C4-2B (cell line): ENCODE data around the gene SLC6A19.

Experiments
- H3K27ac ChIP-seq: fragments of 450-650 bp; 2 replicates; pipeline ENCODE4 v1.5.1; 2017
- ZFX ChIP-seq: fragments of 450-650 bp; IDR thresholded peaks from 2 replicates; pipeline ENCODE4 v1.6.1; 2017
- TF ChIP-seq, protein P1 (sequence below): fragments of 450-650 bp; conservative IDR thresholded peaks from 2 replicates; pipeline ENCODE4 v1.5.1; 2017; ENCODE audit warnings: mild to moderate bottlenecking

Gene SLC6A19

DNA sequence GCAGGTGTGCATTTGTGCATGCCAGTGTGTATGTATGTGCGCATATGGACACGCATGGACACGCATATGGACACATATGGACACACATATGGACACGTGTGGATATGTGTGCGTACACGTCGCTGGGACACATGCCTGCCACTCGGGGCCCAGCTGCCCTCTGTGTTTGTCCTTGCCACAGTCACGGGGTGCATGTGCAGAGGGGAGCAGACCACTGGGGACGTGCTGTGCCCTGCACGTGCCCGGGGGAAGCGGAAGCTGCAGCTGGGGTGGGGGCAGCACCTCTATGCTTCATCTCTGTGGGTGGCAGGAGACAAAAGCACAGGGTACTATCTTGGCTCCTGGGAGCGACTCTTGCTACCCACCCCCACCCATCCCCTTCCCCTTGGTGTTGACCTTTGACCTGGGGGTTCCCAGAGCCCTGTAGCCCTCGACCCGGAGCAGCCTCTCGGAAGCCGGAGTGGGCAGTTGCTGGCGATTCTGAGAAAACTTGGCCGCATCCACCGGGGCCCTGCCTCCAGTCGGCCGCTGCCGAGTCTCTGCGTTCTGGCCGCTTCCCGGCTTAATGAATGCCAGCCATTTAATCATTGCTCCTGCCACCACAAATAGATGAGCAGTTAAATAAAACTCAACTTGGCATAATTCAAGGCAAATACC lies 21.4 kb downstream of the SLC6A19 start:
- no peak overlapping the region for H3K27ac ChIP-seq
- TF ChIP-seq, protein P1, sequence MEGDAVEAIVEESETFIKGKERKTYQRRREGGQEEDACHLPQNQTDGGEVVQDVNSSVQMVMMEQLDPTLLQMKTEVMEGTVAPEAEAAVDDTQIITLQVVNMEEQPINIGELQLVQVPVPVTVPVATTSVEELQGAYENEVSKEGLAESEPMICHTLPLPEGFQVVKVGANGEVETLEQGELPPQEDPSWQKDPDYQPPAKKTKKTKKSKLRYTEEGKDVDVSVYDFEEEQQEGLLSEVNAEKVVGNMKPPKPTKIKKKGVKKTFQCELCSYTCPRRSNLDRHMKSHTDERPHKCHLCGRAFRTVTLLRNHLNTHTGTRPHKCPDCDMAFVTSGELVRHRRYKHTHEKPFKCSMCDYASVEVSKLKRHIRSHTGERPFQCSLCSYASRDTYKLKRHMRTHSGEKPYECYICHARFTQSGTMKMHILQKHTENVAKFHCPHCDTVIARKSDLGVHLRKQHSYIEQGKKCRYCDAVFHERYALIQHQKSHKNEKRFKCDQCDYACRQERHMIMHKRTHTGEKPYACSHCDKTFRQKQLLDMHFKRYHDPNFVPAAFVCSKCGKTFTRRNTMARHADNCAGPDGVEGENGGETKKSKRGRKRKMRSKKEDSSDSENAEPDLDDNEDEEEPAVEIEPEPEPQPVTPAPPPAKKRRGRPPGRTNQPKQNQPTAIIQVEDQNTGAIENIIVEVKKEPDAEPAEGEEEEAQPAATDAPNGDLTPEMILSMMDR = no peak
- no peak for TF ChIP-seq ZFX

DNA sequence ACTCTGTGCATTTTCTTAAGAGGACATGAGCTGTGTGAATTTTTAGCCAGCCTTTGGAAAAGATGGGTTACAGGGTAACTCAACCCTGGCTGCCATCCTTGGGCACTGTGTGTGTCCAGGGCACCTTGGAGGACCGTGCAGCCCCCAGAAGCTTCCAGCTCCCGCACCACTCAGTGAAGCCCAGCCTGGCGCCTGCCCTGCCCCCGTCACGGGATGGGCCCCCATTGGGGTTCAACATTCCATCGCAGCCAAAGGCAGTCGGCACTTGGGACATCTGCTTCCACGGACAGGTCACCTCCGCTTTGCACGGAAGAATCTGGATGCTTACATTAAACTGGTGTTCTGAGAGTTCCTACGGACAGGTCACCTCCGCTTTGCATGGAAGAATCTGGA lies 21.9 kb downstream of the SLC6A19 start:
- no peak overlapping the region for H3K27ac ChIP-seq
- TF ChIP-seq ZFX = no peak
- TF ChIP-seq, protein P1 = no peak

DNA sequence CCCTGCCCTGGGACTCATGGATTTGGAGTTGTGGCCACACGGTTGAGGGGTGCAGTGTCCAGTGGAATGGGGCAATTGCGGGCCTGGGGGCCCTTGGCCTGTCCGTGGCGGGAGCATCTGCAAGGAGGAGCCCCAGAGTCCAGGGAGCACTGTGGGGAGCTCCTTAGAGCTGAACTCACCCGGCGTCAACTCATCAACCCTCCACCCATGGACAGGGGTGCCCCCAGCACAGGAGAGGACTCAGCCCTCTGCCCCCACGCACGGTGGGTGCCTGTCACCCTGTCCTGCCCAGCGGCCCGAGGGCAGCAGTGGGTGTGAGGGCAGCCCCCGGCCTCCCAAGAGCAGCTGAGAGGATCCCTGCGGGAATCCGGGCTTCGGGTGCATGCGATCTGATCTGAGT lies 23.2 kb downstream of the SLC6A19 start:
- TF ChIP-seq ZFX = no peak
- TF ChIP-seq, protein P1 = no peak
- no peak overlapping the region for H3K27ac ChIP-seq

DNA sequence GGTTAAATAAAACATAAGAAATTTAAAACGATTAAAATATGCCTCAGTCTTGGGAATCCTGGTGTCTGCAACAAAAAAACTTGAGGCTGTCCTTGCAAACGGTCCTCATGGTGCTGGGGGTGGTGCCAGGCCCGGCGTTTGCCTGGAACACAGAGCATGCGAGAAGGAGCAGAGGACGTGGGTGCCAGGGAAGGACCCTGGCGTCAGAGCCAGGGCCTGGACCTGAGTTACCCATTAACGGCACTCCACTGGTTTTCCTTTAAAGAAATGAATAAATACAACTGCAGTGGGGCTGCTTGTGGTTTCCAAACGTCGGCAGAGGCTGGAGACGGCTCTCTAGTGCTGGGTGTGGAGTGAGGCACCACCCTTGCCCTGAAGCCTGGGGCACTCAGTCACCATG lies 23.7 kb downstream of the SLC6A19 start, which contains the start of gene SLC6A18:
SLC6A18 (plus strand) TSS at position 301 of the 400 bp plus-strand sequence; CDS start at position 398, 97 bp downstream.
- no peak for TF ChIP-seq ZFX
- TF ChIP-seq, protein P1 = no peak
- no peak within 1 kb of the TSS for H3K27ac ChIP-seq

DNA sequence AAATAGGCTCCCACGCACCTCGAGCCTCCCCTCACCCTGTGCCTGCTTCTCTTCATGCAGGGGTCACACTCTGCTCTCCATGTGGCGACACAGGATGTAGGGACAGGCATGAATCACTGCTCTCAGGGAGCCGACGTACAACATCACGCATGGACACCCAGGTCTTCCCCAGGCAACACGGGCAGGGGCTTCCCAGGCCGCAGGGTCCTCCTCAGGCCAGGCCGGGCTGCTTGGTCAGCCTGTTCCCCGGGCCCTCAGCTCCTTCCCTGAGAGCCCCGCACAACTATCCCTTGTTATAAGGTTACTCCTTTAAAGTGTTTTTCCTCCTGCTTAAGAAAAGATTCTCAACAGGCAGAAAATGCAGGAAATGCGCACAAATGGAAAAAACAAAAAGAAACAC lies 24.8 kb downstream of the SLC6A19 start:
- no peak overlapping the region for H3K27ac ChIP-seq
- TF ChIP-seq, protein P1 = no peak
- no peak for TF ChIP-seq ZFX

DNA sequence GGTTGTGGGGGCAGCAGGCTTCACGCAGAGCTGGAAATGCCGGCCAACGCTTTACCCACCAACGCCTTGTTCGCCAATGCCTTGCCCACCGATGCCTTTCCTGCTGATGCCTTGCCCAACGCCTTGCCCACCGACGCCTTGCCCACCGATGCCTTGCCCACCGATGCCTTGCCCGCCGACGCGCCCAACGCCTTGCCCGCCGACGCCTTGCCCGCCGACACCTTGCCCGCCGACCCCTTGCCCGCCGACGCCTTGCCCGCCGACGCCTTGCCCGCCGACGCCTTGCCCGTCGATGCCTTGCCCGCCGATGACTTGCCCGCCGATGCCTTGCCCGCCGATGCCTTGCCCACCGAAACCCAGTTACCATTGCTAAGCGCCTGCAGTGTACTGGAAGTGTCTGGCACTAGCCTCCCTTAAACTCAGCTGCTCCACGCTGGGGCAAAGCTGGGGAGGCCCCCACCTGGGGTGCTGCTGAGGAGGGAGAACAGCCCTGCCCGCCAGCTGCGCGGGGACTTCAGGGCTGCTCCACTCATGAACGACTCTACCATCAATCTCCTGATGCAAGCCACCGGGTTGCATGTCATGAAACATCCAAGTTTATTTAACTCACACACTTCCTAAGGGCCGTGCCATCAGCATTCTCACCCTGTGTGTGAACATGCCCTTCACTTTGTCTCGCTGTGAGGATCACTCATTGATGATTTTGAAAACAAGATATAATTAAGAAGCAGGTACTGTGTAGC lies 25.6 kb downstream of the SLC6A19 start:
- TF ChIP-seq ZFX = no peak
- TF ChIP-seq, protein P1 = no peak

DNA sequence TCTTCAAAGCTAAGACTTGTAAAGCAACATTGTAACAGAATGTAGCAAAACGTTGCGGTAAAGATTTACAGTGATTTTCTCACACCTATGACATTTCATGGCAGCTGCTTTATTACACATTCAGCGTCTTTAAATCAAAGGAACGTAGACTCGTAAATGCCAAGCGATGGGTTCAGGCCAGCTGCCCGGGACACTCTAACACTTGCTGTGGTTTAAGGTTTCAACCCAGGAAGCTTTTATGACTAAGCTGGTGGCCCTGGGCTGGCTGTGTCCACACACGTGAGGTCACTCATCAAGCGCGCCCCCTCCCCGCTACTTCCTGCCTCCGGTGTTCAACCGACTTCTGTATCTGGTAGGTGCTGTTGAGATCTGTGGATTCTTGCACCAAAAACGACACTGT lies 26.3 kb downstream of the SLC6A19 start:
- TF ChIP-seq, protein P1 = no peak
- no peak for TF ChIP-seq ZFX
- H3K27ac ChIP-seq = no peak overlapping the region

More for the DNA sequence above, 25.6 kb downstream of the SLC6A19 start:
- H3K27ac ChIP-seq = no peak overlapping the region
